ENCODE data around the gene B4GALNT4.

B4GALNT4 gene

DNA sequence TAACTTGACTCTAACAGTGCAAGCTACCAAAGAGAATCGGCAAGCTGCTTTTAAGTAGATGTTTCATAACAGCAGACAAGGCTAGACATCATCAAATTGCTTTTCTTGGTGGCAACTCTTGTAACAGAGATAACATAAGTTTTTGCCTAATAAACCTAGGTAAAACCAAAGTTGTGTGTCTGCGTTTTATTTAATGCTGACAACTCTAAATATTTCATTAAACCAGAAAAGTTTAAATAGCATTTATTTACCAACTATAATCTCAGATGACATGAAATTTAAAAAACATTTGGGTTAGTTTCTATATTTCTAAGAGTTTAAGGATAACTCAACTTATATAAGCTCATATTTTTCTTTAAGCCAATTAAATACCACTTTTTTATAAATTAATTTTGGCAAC lies 29.3 kb upstream of the B4GALNT4 start:
- Histone ChIP-seq H3K79me2 (ENCODE audit: insufficient read depth, low read length) (no peaks in the 10 kb centered on the region), H3K27ac (ENCODE audit: low read length) (no peak overlapping the region), H3K4me3 (ENCODE audit: low read depth in 1 of 2, low read length in 2 of 2) (no peak overlapping the region), H3K9me3 (ENCODE audit: insufficient read depth, low read length, severe bottlenecking) (no peaks in the 10 kb centered on the region), H3K4me2 (ENCODE audit: insufficient read depth, low read length) (no peak overlapping the region), H3K9ac (ENCODE audit: low read depth, low read length) (no peak overlapping the region), H3K4me1 (ENCODE audit: insufficient read depth, low read length) (peaks cover 25% of the 10 kb centered on the region), H3K36me3 (ENCODE audit: insufficient read depth, low read length) (no peaks in the 10 kb centered on the region), H4K20me1 (ENCODE audit: insufficient read depth, low read length) (no peaks in the 10 kb centered on the region), H3K27me3 (ENCODE audit: insufficient read depth, low read length, poor library complexity) (no peaks in the 10 kb centered on the region), H2AFZ (ENCODE audit: low read depth, low read length) (no peak overlapping the region)
- DNase-seq: no peak
- no peak for ATAC-seq (ENCODE audit: insufficient read depth, low read depth)
- no peak for TF ChIP-seq EZH2 (IDR thresholded peaks at IDR 0.05; ENCODE audit: borderline replicate concordance, low read depth, low read length, severe bottlenecking)
- no peak for TF ChIP-seq CTCF (IDR thresholded peaks at IDR 0.05; ENCODE audit: borderline replicate concordance, extremely low read depth, low read length, poor library complexity, severe bottlenecking)

DNA sequence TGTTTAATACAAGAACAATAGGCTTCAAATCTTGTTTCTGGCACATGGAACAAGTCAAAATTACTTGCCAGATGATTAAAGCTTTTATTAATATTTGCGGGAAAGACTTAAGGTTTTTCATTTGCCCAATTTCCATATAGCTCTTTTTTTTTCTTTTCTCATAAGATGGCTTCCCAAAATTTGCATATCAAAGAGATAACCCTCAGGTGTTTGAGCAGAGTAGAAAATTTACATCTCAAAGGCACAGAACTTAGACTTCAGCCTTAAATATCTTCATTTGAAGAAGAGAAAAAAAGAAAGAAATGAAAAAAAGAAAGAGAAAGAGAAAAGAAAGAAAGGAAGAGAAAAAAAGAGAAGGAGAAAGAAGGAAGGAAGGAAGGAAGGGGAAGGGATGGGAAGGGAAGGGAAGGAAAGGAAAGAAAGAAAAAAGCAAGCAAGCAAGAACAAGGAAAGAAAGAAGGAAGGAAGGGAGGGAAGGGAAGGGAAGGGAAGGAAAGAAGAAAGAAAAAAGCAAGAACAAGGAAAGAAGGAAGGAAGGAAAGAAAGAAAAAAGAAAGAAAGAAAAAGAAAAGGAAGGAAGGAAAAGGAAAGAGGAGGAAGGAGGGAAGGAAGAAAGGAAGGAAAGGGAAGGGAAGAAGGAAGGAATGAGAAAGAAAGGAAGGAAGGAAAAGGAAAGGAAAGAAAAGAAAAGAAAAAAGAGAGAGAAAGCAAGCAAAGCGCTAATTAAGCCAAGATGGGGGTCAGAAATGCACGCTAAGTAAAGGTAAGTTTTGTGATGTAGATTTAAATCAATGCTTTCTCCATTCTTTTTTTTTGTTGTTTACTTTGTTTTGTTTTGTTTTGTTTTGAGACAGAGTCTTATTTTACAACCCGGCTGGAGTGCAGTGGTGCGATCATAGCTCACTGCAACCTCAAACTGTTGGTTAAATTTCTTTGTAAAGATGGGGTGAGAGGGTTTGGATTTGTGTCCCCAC lies 28.5 kb upstream of the B4GALNT4 start:
- no peak for TF ChIP-seq CTCF (IDR thresholded peaks at IDR 0.05; ENCODE audit: borderline replicate concordance, extremely low read depth, low read length, poor library complexity, severe bottlenecking)
- no peak for TF ChIP-seq EZH2 (IDR thresholded peaks at IDR 0.05; ENCODE audit: borderline replicate concordance, low read depth, low read length, severe bottlenecking)

DNA sequence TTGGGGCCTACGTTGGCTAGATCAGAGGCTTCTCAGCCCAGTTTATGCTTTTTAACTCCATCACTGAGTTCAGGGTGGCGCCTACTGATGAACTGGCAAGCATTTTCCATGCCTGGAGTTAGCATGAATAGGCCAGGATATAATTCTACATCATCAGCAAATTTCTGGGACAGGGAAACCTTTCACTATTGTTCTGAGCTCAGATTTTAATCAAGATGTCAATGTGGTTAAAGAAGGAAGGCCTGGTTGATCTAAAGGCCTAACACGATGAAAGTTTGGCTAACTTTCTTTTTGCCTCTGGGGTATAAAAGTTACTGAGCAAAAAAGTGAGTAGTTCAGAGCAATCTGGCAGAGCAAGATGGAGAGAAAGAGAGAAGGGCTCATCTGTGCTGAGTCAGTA lies 27.0 kb upstream of the B4GALNT4 start:
- no peak for DNase-seq
- Histone ChIP-seq H3K4me2 (ENCODE audit: insufficient read depth, low read length) (no peak overlapping the region), H3K9ac (ENCODE audit: low read depth, low read length) (no peak overlapping the region), H3K79me2 (ENCODE audit: insufficient read depth, low read length) (no peaks in the 10 kb centered on the region), H3K4me3 (ENCODE audit: low read depth in 1 of 2, low read length in 2 of 2) (no peak overlapping the region), H3K36me3 (ENCODE audit: insufficient read depth, low read length) (no peaks in the 10 kb centered on the region), H2AFZ (ENCODE audit: low read depth, low read length) (no peak overlapping the region), H3K9me3 (ENCODE audit: insufficient read depth, low read length, severe bottlenecking) (no peaks in the 10 kb centered on the region), H4K20me1 (ENCODE audit: insufficient read depth, low read length) (no peaks in the 10 kb centered on the region), H3K27ac (ENCODE audit: low read length) (no peak overlapping the region), H3K4me1 (ENCODE audit: insufficient read depth, low read length) (peaks cover 4% of the 10 kb centered on the region; the same call in 1 of the 2 replicates), H3K27me3 (ENCODE audit: insufficient read depth, low read length, poor library complexity) (no peaks in the 10 kb centered on the region)
- TF ChIP-seq EZH2 (IDR thresholded peaks at IDR 0.05; ENCODE audit: borderline replicate concordance, low read depth, low read length, severe bottlenecking): no peak
- no peak for TF ChIP-seq CTCF (IDR thresholded peaks at IDR 0.05; ENCODE audit: borderline replicate concordance, extremely low read depth, low read length, poor library complexity, severe bottlenecking)
- peak; percentile 22; the same call in 2 of the 3 replicates for ATAC-seq (ENCODE audit: insufficient read depth, low read depth)

More for the DNA sequence above, 28.5 kb upstream of the B4GALNT4 start:
- Histone ChIP-seq H3K36me3 (ENCODE audit: insufficient read depth, low read length) (no peaks in the 10 kb centered on the region), H3K9ac (ENCODE audit: low read depth, low read length) (no peak overlapping the region), H3K4me1 (ENCODE audit: insufficient read depth, low read length) (peaks cover 19% of the 10 kb centered on the region), H2AFZ (ENCODE audit: low read depth, low read length) (no peak overlapping the region), H3K4me2 (ENCODE audit: insufficient read depth, low read length) (no peak overlapping the region), H3K9me3 (ENCODE audit: insufficient read depth, low read length, severe bottlenecking) (no peaks in the 10 kb centered on the region), H4K20me1 (ENCODE audit: insufficient read depth, low read length) (no peaks in the 10 kb centered on the region), H3K4me3 (ENCODE audit: low read depth in 1 of 2, low read length in 2 of 2) (no peak overlapping the region), H3K27ac (ENCODE audit: low read length) (no peak overlapping the region), H3K79me2 (ENCODE audit: insufficient read depth, low read length) (no peaks in the 10 kb centered on the region), H3K27me3 (ENCODE audit: insufficient read depth, low read length, poor library complexity) (no peaks in the 10 kb centered on the region)
- ATAC-seq (ENCODE audit: insufficient read depth, low read depth): no peak
- no peak for DNase-seq

All from DND-41 (cell line).